GM21786 (cell line): ENCODE data around the gene HMCN1.
"Not testable (repeated sequence)": the region's sequence is repeated elsewhere in the genome, so short reads cannot be mapped to it uniquely, and the experiment has no call there.

Source experiments
- ATAC-seq: cut with Tn5 transposase; IDR thresholded peaks from one replicate; pipeline ENCODE4 v1.9.1; 2021; ENCODE audit not compliant: unreplicated experiment

HMCN1 gene

GRCh38 chr1:185846672-185847444 is 112.7 kb downstream of the HMCN1 start:
- no peak for ATAC-seq

- no peak for ATAC-seq
Measured at GRCh38 chr1:185849014-185849413, 114.8 kb downstream of the HMCN1 start.

- ATAC-seq = no peak
Measured at GRCh38 chr1:185850366-185850765, 116.2 kb downstream of the HMCN1 start.

GRCh38 chr1:185853739-185854138 is 119.5 kb downstream of the HMCN1 start:
- ATAC-seq = no peak

GRCh38 chr1:185856482-185856881 is 122.3 kb downstream of the HMCN1 start:
- ATAC-seq = no peak

- no peak for ATAC-seq
Measured at GRCh38 chr1:185857442-185857841, 123.3 kb downstream of the HMCN1 start.

GRCh38 chr1:185860311-185860710 is 126.1 kb downstream of the HMCN1 start:
- no peak for ATAC-seq

GRCh38 chr1:185860859-185861258 is 126.7 kb downstream of the HMCN1 start:
- no peak for ATAC-seq

- no peak for ATAC-seq
Measured at GRCh38 chr1:185861630-185862029, 127.4 kb downstream of the HMCN1 start.

GRCh38 chr1:185862235-185862634 is 128.0 kb downstream of the HMCN1 start:
- no peak for ATAC-seq

GRCh38 chr1:185864331-185864730 is 130.1 kb downstream of the HMCN1 start:
- ATAC-seq = no peak

- ATAC-seq = no peak
Measured at GRCh38 chr1:185864889-185865517, 130.8 kb downstream of the HMCN1 start.

- no peak for ATAC-seq
Measured at GRCh38 chr1:185869590-185869989, 135.4 kb downstream of the HMCN1 start.

- no peak for ATAC-seq
Measured at GRCh38 chr1:185871627-185872150, 137.5 kb downstream of the HMCN1 start.

- no peak for ATAC-seq
Measured at GRCh38 chr1:185874246-185874645, 140.1 kb downstream of the HMCN1 start.

GRCh38 chr1:185880330-185880729 is 146.1 kb downstream of the HMCN1 start:
- ATAC-seq = no peak

- ATAC-seq = no peak
Measured at GRCh38 chr1:185880779-185881333, 146.7 kb downstream of the HMCN1 start.

- no peak for ATAC-seq
Measured at GRCh38 chr1:185886046-185886445, 151.9 kb downstream of the HMCN1 start.

- ATAC-seq = no peak
Measured at GRCh38 chr1:185886671-185887070, 152.5 kb downstream of the HMCN1 start.

GRCh38 chr1:185892831-185893403 is 158.7 kb downstream of the HMCN1 start:
- ATAC-seq = not testable (repeated sequence)

- no peak for ATAC-seq
Measured at GRCh38 chr1:185894791-185895190, 160.6 kb downstream of the HMCN1 start.
